ENCODE results near the gene PSEN1. TPM values are rescaled to one million over a fixed set of nuclear protein-coding genes. Genes with fewer than 3 reads are reported as not detected.

Gene PSEN1
- total RNA-seq, 1 experiment from 2014 or later, result 39.3 TPM

- no TSS peak for BruUV-seq (replicated peaks)
- CTCF ChIA-PET, result no interaction called here
- Histone ChIP-seq H3K4me1 (ENCODE audit: control insufficient read depth, insufficient read depth, low read length) (no peaks in the 10 kb centered on the region; the same call in 1 of the 2 replicates), H3K27me3 (ENCODE audit: control insufficient read depth, insufficient read depth, low read length) (no peaks in the 10 kb centered on the region), H3K27ac (ENCODE audit: low read length) (no peak overlapping the region), H3K4me3 (ENCODE audit: low read depth in 2 of 2, low read length in 2 of 2) (no peak overlapping the region), H3K36me3 (ENCODE audit: control insufficient read depth, insufficient read depth, low read length) (no peaks in the 10 kb centered on the region), H3K9me3 (ENCODE audit: control insufficient read depth, insufficient read depth, low read depth, low read length) (no peaks in the 10 kb centered on the region)
- ATAC-seq (no peak), DNase-seq (ENCODE audit: low read depth, low spot score) (no peak)
- POLR2A ChIA-PET, result no interaction called here
- in situ Hi-C loops (cut with HindIII; ENCODE audit: low pct_unique_long_range_greater_than_20kb, low sequenced_read_pairs) (no loop called here), intact Hi-C loops (cut with micrococcal nuclease; ENCODE audit: unreplicated experiment) (no loop called here)
- TF ChIP-seq TCF7L2 (IDR thresholded peaks at IDR 0.05; ENCODE audit: low read depth, low read length) (no peak), SIN3A (IDR thresholded peaks at IDR 0.05; ENCODE audit: borderline replicate concordance, insufficient read depth, low read depth, low read length) (no peak), POLR2AphosphoS5 (IDR thresholded peaks at IDR 0.05; ENCODE audit: low read depth, low read length) (no peak), REST (IDR thresholded peaks at IDR 0.05; ENCODE audit: insufficient read depth in 1 of 2, low read depth in 2 of 2, low read length in 1 of 2) (no peak), CTCF (IDR thresholded peaks at IDR 0.05) (no peak)
Measured at GRCh38 chr14:73143003-73143402, 6.7 kb downstream of the PSEN1 start.

GRCh38 chr14:73143617-73144016 is 7.3 kb downstream of the PSEN1 start:
- no TSS peak for BruUV-seq (replicated peaks)
- H3K4me1 ChIP-seq (ENCODE audit: control insufficient read depth, insufficient read depth, low read length), result no peaks in the 10 kb centered on the region; the same call in 1 of the 2 replicates
- no peaks in the 10 kb centered on the region for H3K27me3 ChIP-seq (ENCODE audit: control insufficient read depth, insufficient read depth, low read length)
- no peaks in the 10 kb centered on the region for H3K9me3 ChIP-seq (ENCODE audit: control insufficient read depth, insufficient read depth, low read depth, low read length)
- DNase-seq (ENCODE audit: low read depth, low spot score) (no peak), ATAC-seq (no peak)
- no peak for TF ChIP-seq TCF7L2 (IDR thresholded peaks at IDR 0.05; ENCODE audit: low read depth, low read length)
- no peak for TF ChIP-seq REST (IDR thresholded peaks at IDR 0.05; ENCODE audit: insufficient read depth in 1 of 2, low read depth in 2 of 2, low read length in 1 of 2)
- no peak for TF ChIP-seq SIN3A (IDR thresholded peaks at IDR 0.05; ENCODE audit: borderline replicate concordance, insufficient read depth, low read depth, low read length)
- TF ChIP-seq CTCF (IDR thresholded peaks at IDR 0.05), result no peak
- TF ChIP-seq POLR2AphosphoS5 (IDR thresholded peaks at IDR 0.05; ENCODE audit: low read depth, low read length), result no peak
- ChIA-PET CTCF (interaction anchor here (0.7 kb wide), 1 partner anchor 27 kb away, joined by 12 read pairs; no protein-coding TSS in a partner anchor), POLR2A (no interaction called here)
- no peak overlapping the region for H3K4me3 ChIP-seq (ENCODE audit: low read depth in 2 of 2, low read length in 2 of 2)
- H3K36me3 ChIP-seq (ENCODE audit: control insufficient read depth, insufficient read depth, low read length), result no peaks in the 10 kb centered on the region
- in situ Hi-C loops (cut with HindIII; ENCODE audit: low pct_unique_long_range_greater_than_20kb, low sequenced_read_pairs) (no loop called here), intact Hi-C loops (cut with micrococcal nuclease; ENCODE audit: unreplicated experiment) (no loop called here)
- no peak overlapping the region for H3K27ac ChIP-seq (ENCODE audit: low read length)

Measured in Panc1 (cell line).